ENCODE results near the gene CENPX.
A peak's percentile ranks its signal among the peaks of the same experiment; 100 is the strongest.

The CENPX gene

GRCh38 chr17:82058855-82059249 is 36.2 kb upstream of the CENPX start:
- H3K4me3 ChIP-seq (ENCODE audit: low read depth, low read length) = no peak overlapping the region
- H3K9me3 ChIP-seq (ENCODE audit: control insufficient read depth, low read length) = no peaks in the 10 kb centered on the region
- no peaks in the 10 kb centered on the region for H3K27me3 ChIP-seq (ENCODE audit: control insufficient read depth, insufficient read depth, low read length)
- TF ChIP-seq CTCF (IDR thresholded peaks at IDR 0.05) = no peak
- no peak overlapping the region for H3K27ac ChIP-seq
- H2AFZ ChIP-seq = no peak overlapping the region
- no peak overlapping the region for H3K4me2 ChIP-seq (ENCODE audit: low read length)
- no peaks in the 10 kb centered on the region for H3K36me3 ChIP-seq (ENCODE audit: control insufficient read depth, insufficient read depth, low read length)
- H3K79me2 ChIP-seq = no peaks in the 10 kb centered on the region
- no peaks in the 10 kb centered on the region for H3K4me1 ChIP-seq
- no peak overlapping the region for H3K9ac ChIP-seq

DNA sequence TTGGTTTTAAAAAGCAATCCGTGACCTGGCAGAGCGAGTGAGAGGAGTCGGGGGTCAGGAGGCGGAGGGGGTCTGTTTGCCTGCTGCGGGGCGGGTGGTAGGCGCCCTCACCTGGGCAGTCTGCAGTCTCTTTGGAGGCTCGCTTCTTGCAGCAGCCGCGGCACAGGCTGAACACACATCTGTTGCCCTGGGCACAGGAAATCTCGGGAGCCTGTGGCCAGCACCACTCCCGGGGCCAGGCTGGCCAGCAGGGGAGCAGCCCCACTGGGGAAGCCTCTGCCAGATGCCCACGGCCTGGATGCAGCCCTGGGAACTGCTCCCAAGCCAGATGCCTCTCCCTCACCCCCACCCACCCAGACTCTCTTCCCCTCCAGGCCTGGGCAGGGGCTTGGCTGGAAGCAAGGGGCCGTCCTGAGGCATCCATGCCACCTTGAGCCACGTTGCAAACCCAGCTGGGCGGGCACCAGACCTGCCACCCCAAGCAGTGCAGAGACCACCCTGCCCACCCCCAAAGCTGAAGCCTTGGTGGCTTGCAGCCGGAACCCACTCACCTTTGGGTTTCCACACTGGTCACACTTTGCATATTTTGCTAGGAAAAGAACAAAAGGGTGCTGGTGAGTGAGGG is 35.7 kb upstream of the CENPX start:
- no peaks in the 10 kb centered on the region for H3K27me3 ChIP-seq (ENCODE audit: control insufficient read depth, insufficient read depth, low read length)
- no peak overlapping the region for H3K9ac ChIP-seq
- H2AFZ ChIP-seq = no peak overlapping the region
- H3K4me2 ChIP-seq (ENCODE audit: low read length) = no peak overlapping the region
- H3K79me2 ChIP-seq = no peaks in the 10 kb centered on the region
- H3K27ac ChIP-seq = no peak overlapping the region
- no peaks in the 10 kb centered on the region for H3K4me1 ChIP-seq
- no peak for TF ChIP-seq CTCF (IDR thresholded peaks at IDR 0.05)
- H3K36me3 ChIP-seq (ENCODE audit: control insufficient read depth, insufficient read depth, low read length) = no peaks in the 10 kb centered on the region
- no peak overlapping the region for H3K4me3 ChIP-seq (ENCODE audit: low read depth, low read length)
- no peaks in the 10 kb centered on the region for H3K9me3 ChIP-seq (ENCODE audit: control insufficient read depth, low read length)

GRCh38 chr17:82056729-82057621 is 34.3 kb upstream of the CENPX start:
- H3K27me3 ChIP-seq (ENCODE audit: control insufficient read depth, insufficient read depth, low read length) = no peaks in the 10 kb centered on the region
- H3K9ac ChIP-seq = no peak overlapping the region
- no peaks in the 10 kb centered on the region for H3K9me3 ChIP-seq (ENCODE audit: control insufficient read depth, low read length)
- H3K4me2 ChIP-seq (ENCODE audit: low read length) = peak overlapping the region; percentile 9
- H3K79me2 ChIP-seq = no peaks in the 10 kb centered on the region
- H3K4me3 ChIP-seq (ENCODE audit: low read depth, low read length) = no peak overlapping the region
- no peaks in the 10 kb centered on the region for H3K4me1 ChIP-seq
- H3K36me3 ChIP-seq (ENCODE audit: control insufficient read depth, insufficient read depth, low read length) = no peaks in the 10 kb centered on the region
- no peak overlapping the region for H2AFZ ChIP-seq
- TF ChIP-seq CTCF (IDR thresholded peaks at IDR 0.05) = no peak
- no peak overlapping the region for H3K27ac ChIP-seq

- H3K27ac ChIP-seq = no peak overlapping the region
- H3K27me3 ChIP-seq (ENCODE audit: control insufficient read depth, insufficient read depth, low read length) = no peaks in the 10 kb centered on the region
- H3K4me3 ChIP-seq (ENCODE audit: low read depth, low read length) = no peak overlapping the region
- TF ChIP-seq CTCF (IDR thresholded peaks at IDR 0.05) = no peak
- H3K36me3 ChIP-seq (ENCODE audit: control insufficient read depth, insufficient read depth, low read length) = no peaks in the 10 kb centered on the region
- no peaks in the 10 kb centered on the region for H3K4me1 ChIP-seq
- no peak overlapping the region for H3K4me2 ChIP-seq (ENCODE audit: low read length)
- no peaks in the 10 kb centered on the region for H3K9me3 ChIP-seq (ENCODE audit: control insufficient read depth, low read length)
- H3K79me2 ChIP-seq = no peaks in the 10 kb centered on the region
- H3K9ac ChIP-seq = no peak overlapping the region
- H2AFZ ChIP-seq = no peak overlapping the region
Observed at GRCh38 chr17:82055965-82056728, 33.5 kb upstream of the CENPX start.
